GM18868 (cell line): ENCODE results near the gene UBE2O.

Experiments
- ATAC-seq: cut with Tn5 transposase; IDR thresholded peaks from one replicate; pipeline ENCODE4 v1.9.1; 2021; ENCODE audit warnings: mild to moderate bottlenecking, moderate library complexity; ENCODE audit not compliant: unreplicated experiment

Gene UBE2O

DNA sequence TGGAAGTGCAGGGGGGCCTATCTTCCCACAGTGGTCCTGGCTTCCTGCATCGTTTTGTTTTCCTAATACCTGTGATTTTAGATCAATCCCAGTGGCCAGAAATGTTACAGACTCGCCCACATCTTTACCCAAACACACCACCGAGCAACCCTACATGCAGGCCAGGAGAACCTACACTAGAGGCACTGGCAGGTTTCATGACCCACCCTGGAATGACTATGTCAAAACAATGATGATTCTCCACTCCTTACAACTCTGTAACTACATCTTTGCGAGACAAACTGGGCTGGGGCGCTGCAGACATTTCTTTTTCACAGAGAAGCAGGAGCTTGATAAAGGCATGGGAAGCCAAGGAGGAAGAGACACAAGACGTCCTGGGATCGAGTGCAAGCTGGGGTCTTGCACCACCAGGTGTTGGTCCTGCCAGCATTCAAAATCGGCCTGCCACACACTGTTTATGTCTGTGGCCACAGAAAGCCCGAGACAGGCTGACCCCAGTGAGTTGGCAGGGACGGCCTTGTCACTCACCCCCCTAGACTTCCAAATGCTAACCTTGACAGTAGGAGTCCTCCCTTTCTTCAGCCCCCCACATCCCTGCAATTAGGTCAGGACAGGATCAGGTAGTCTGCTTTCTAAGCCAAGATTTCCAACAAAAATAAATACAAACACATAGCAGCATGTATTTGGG, 32.5 kb downstream of the UBE2O start:
- no peak for ATAC-seq

DNA sequence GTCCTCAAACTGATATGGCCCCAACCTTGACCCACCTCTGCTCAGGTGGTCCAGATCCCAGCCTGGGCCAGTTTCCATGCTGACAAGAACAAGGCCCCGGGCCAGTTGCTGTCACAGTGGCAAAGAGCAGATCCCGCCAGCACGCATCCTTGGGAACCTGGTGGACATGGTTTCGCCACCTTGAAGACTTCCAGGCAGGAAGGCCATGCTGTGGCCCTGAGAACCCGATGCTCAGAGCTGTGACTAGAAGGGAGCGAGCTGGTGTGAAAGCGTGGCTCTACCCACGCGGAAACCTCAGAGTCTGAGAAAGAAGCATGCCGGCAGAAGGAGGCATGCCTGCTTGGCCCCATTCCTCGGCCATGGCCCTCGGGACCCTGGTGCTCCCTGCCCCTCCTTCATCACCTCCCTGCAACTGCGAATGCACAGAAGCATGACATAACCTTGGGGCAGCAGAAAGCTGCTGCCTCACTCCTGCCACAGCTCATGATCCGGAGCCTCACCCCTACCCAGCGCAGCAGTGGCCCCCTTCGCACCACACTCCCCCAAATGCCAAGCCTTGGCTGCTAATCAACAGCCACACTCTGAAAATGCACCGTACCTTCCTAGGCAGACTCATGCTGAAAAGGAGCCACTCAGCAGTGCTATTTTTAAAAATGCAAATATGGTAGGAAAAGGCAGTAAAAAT, 33.2 kb downstream of the UBE2O start:
- ATAC-seq: no peak

DNA sequence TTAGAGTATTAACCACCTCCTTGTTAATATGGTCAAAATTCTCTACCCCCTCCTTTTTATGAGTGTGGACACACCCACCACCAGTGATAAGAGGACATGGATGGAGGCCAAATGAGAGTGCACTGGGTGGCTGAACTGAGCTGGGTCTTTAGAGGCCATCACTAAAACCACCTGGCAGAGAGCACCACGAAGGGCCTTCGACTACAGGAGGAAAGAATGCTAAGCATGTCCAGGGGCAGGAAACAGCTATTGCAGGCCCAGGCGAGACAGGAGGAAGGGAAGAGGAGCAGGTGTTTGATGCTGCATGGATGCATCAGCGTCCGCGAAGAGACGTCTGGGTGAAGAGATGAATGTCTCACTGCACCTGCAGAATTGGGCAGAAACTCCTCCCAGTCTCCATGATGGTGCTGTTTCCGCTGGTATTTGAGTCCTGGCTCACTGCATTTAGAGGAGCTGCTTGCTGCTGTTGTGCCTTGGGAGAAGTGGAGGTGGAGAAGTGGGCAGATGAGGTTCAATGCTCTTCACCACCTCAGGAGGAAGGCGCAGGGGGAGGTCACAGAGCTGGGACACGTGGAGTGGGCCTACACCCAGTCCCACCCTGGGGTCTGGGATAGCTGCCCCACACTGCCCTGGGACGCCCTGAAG, 35.3 kb downstream of the UBE2O start:
- no peak for ATAC-seq

DNA sequence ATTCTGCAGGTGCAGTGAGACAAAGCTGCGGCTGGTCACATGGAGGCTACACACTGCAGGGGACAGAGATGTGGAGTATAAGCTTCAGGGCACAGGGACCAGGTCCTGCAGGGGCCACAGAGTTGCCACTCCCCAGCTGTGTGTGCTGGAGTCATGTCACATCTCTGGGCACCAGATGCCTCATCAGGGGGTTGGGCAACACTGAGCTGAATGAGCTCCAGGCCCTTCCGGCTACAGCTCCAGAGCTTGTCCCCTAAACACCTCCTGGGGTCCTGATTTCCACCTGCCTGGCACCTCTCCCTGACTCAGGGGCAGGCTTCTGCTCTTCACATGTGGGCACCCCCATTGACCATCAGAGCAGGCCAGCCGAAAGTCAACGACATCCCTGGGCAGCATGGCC, 36.1 kb downstream of the UBE2O start:
- ATAC-seq: no peak

DNA sequence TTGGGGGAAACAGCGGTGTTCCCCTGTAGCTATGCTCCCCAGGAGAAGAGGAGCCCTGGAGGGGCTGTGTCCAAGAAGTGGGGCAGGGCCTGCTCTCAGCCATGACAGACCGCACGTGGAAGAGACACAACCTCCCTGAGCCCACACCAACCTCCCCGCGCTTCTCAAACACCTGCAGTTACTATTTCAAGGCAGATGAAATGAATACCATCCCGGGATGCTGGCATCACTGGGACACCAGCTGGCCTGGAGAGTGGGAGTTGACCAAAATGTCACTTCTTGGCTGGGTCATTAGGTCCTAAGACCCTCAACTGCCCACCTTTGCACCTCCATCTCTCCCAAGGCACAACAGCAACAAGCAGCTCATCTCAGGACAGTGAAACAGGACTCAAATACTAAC, 36.5 kb downstream of the UBE2O start:
- no peak for ATAC-seq

DNA sequence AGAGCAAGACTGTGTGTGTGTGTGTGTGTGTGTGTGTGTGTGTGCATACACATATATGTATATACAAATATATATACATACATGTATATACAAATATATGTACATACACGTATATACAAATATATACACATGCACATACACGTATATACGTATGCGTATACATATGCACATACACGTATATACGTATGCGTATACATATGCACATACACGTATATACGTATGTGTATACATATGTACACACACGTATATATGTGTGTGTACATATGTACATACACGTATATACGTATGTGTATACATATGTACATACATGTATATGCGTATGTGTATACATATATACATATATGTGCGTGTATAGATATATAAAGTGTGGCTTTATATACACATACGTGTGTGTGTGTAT, 37.2 kb downstream of the UBE2O start:
- no peak for ATAC-seq

DNA sequence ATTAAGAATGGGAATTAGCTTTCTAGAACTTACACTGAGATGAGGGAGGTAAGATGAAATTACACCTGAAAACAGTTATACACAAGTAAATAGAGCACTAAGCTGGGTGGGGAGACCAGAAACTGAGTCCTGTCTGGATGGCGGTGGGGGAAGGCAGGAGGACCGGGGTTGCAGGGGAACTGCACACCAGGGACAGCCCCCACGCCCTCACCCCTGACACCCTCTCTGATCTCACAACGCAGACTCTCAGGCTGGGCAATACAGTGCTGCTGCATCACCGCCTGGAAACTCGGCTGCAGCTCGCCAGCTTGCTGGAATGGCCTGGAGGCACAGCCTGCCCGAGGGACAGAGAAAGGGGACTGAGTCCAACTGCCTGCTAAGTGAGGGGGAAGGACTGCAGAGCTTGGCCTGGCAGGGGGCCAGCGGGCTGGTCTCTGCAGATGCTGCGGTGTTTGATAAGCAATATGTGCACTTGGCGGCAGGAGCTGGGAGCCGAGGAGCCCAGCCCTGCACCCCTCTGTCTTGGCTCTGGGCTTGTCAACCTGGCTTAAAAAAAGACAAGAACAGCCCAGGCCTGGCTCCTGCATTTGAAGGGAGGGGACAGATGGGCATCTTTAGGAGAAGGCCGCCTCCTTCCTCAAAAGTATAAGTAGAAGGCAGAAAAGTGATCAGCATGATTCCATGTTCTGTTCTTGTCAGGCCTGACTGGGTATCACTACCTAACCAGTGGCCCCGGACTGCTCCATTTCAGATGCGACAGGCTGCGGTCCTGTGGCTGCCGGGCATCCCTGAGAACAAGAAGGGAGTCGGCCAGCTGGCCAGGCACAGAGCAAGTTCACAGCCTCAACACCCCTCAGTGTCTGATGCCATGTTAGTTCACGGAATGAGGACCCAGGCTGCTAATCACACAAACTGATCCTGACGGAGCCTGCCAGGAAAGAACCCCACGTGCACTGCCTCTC, 38.3 kb downstream of the UBE2O start:
- ATAC-seq: no peak

DNA sequence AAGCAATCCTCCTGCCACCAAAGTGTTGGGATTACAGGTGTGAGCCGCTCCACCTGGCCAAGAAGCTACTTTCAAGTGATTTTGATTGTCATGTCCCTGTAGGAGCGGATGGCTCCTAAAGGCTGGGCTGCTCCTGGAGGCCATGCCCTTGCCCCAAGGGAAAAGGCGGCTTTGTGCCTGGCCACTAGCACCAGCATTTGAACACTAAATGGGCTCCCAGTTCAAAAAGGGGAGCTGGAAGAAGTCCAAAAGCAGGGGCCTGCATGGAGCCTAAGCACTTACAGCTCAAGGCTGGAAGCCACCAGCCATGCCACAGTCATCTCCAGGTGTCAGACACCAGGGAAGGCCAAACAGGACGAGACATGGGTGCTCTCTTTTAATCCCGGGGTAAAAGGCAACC, 41.7 kb downstream of the UBE2O start:
- ATAC-seq: no peak

DNA sequence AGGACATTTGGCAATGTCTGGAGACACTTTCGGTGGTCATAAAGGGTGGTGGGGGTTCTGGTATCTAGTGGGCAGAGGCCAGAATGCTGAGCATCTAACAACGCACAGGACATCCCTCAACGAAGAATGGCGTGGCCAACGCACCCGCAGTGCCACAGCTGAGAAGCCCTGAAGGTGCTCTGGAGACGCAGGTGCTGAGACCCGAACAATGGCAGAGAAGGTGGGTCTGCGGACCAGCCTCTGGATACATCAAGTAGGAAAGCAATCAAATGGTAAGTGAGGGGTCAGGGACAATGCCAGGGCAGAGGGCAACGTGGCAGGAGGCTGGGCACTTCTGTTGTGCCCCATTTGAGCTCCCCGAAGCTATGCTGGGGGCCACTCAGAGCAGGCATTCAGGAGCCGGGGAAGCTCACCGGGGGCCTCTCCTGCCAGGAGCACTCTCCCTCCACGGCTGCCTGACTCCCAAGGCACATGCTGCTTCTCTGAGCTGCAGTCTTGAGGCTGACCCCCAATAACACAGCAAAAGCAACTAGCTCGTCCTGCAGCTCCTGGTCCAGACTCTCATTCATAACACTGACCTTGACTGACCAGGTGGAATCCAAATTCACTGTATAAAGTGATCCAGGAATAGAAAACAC, 42.5 kb downstream of the UBE2O start:
- ATAC-seq: no peak

DNA sequence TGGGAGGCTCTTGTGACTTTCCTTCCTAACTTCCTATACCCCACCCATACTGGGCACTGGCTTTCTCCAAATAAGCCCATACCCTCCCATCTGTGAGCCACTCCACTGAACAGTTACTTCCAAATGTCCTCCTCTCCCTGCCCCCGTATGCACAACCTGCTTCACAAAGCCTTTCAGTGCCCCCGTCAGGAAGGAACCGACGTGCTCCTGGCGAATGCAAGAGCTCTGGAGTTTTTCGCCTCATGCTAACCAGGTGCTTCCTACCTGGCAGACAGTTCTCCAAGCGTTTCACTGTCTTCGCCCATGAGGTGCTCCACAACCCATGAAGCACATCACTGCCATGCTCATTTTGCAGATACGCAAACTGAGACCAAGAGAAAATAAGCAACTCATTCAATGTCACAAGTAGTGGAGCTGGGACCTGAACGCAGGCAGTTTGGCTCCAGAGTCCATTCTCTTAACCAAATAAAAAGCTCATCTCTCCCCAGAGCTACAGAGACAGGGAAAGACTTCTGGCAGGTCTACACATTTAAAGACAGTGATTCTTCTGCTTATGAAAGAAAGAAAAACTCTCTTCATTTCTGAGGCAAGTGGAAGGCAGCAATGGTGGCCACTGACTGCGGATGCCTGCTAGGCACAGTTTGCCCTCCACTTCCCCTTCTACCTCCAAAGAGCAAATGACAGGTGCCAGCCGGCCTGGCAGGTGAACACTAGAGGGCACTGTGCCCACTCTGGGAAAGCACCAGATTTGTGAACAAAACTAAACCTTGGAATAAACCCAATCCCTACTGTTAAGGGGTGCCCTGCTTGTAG, 44.7 kb downstream of the UBE2O start:
- no peak for ATAC-seq

DNA sequence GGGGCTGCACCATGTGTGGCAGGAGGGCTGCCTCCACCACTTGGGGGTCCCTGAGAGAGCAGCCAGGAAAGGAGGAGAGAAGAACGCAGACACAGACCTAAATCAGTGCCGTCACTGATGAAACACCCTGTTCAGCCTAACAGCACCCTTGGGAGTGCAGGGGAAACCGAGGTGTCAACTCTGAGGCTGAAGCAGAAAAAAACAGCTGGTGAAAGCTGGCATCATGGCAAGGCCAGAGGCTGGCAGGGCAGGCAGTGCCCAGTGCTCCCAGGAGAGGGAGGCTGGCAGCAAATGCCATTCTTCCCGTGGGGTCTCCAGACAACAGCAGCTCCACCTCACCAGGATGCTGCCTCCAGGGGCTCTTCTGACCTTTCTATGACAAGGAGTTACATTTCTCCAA, 45.4 kb downstream of the UBE2O start:
- no peak for ATAC-seq

DNA sequence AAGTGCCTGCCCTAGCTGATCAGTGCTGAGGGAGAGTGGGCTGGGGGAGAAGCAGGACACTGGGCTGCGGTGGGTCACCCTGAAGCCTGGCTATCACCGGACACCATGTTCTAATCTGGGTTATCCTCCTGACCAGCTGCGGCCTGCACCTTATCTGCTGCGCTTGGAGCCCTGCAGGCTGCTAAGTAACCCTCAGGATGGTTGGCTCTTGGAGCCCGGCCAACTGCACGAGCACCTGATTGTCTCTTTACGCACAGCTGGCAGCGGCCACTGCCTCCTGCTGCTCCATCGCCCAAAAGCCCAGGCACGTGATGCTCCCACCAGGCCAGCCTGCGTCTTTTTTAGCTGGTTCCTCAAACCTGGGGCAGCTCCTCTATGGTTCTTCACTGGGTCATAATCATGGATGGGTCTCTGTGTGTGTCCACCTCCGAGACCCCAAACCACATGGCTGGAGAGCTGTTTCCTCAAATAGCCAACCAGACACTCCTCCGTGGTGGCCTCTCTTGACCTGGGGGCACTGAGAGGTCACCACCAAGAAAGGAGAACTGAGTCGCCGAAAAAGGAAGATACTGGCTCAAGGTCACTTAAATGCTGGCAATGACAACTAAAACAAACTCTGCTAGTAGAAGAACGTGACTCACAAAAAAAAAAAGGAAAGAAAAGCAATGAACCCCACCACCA, 46.8 kb downstream of the UBE2O start:
- ATAC-seq: no peak

DNA sequence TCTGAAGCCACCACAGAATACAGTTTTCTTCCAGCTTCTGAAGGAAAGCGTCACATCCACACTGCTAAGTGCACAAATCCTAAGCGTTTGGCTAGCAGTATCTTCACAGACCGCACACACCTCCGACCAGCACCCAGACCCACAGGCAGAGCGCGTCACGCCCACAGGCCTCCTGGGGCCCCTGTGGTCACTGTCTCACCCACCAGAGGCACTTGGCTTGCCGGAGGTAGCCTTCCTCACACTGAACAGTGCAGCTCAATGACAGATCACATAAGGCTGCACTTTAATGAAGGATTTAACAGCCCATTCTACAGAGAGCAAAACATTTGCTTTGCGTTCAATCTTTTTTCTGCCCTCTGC, 47.4 kb downstream of the UBE2O start:
- no peak for ATAC-seq

DNA sequence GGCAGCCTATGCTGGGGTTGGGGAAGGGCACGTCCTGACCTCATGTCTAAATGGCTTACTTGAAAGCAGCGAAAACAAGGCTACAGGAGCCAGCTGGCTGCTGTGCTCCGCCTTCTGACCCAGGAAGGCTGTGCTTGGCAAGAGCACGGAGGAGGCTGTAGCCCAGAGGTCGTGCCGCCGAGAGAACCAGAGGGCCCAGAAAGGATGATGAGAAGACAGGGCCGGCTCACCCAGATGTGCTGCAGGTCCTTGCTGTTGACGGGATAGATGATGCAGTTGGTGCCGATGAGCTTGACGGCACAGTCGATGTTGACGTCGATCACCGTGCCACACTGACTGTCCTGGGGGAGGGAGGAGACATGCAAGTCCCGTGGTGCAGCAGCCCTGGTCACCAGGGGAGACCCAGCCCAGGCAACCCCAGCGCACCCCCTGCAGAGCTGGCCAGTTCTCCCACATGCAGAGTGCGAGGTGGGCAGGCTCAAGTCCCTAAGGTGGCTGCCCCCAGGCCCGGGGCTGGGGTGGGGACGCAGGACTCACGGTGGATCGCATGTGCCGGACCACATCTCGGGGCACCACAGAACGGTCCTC, 47.9 kb downstream of the UBE2O start:
- no peak for ATAC-seq

DNA sequence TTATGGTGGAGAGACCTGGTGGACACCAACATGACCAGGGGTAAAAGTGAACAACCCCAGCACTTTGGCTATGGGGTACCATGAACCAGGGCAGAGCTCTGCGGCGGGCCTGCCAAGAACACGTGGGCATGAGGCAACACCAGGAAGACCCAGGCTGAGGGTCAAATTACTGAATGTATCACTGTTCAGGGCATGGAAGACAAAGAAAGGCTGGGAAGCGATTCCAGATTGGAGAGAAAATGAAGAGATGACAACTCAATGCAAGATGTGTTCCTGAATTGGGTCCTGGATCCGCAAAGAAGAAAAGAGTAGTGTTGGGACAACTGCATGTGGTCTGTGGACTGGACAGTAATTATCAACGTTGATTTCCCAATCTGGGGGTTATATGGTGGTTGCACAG, 48.7 kb downstream of the UBE2O start:
- no peak for ATAC-seq

DNA sequence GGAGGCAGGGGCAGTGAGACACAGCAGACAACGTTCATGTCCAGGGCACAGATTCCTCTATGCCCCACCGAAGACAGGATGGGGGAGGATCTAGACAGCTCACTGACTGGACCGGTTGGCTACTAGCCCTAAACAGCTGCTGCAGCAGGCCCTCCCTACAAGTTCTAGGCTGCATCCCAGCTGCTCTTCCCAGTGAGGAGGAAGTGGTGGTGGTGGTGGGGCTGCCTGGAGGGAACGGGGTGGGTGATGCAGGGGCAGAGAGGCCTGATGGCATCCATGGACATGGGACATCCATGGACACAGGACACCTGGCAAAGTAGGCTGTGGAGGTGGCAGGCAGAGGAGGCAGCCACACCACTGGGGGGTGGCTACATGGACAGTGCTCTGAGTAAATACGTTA, 50.2 kb downstream of the UBE2O start:
- no peak for ATAC-seq

DNA sequence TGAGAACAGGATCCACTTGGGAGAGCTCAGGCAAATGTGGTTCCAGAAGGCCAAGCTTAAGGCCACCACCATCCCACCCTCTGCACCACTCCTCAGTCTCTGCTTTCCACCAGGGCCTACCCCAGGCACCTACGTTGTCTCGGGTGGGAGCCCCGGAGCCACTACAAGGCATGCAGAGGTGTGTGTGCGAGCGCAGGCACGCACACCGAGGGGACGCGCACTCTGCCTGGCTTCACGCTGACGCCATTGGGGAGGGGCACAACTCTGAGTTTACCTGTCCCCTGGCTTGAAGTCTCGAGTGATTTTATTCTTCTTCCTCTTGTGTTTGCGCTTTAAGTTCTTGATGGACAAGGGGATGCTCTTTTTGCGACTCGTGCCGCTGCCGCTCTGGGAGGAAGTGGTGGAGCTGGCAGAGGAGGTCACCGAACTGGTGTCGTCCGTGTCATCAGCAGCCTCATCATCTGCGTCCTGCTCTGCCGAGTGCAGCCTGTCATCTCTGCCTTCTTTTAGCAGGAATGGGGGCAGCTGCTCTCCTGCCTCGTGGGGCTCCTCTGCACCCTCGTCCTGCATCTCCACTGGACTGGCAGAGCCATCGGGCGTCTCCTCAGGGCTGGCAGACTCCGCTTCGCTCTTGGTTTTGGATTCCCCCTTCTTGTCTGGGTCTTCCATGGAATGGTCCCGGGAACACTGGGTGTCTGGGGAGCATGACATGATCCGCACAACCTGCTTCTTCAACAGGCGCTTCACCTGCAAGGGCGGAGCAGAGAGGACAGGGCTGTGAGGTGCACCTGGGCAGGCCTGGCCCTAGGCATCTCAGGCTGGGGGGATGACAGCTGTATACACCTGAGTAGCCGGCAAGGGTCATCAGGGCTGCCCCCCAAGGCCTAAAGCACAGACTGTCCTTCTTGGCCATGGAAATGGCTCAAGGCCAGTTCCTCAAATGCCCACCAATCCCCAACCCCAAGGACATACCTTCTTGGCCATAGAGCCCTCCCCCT, 53.5 kb downstream of the UBE2O start:
- no peak for ATAC-seq
